Measurements from ENCODE around the gene RIT2. TPM values are rescaled to one million over a fixed set of nuclear protein-coding genes. Genes with fewer than 3 reads are reported as not detected.

RIT2 gene
- total and polyA plus RNA-seq, 2 of the 4 experiments (the other 2 are of a cell fraction), result not detected

- H4K20me1 ChIP-seq (ENCODE audit: insufficient read depth, low read length), result no peaks in the 10 kb centered on the region
- no TSS peak for BruUV-seq (replicated peaks)
- no peak overlapping the region for H3K56ac ChIP-seq (ENCODE audit: extremely low read depth, insufficient read depth, low read length)
- H3K4ac ChIP-seq (ENCODE audit: low read depth, low read length), result no peak overlapping the region
- no peak overlapping the region for H2AK9ac ChIP-seq (replicated peaks; ENCODE audit: low read depth, low read length, poor library complexity)
- no peak overlapping the region for H3K4me3 ChIP-seq (ENCODE audit: insufficient read depth, low read depth, low read length)
- no peak overlapping the region for H3K18ac ChIP-seq (ENCODE audit: low read depth, low read length)
- no peak overlapping the region for H2BK120ac ChIP-seq (ENCODE audit: low read depth, low read length)
- H2BK15ac ChIP-seq (ENCODE audit: low read depth, low read length), result no peak overlapping the region
- H3K79me1 ChIP-seq (ENCODE audit: low read depth in 1 of 2, low read length in 2 of 2), result no peaks in the 10 kb centered on the region
- H3K27me3 ChIP-seq (ENCODE audit: control insufficient read depth, insufficient read depth, low read length), result no peaks in the 10 kb centered on the region
- H3K9me3 ChIP-seq (ENCODE audit: control insufficient read depth, insufficient read depth, low read length), result peaks cover 4% of the 10 kb centered on the region
- in situ Hi-C loops (cut with MboI; ENCODE audit: low sequenced_read_pairs) (no loop called here), intact Hi-C loops (cut with micrococcal nuclease) (no loop called here), dilution Hi-C loops (cut with HindIII; ENCODE audit: low sequenced_read_pairs, unreplicated experiment) (no loop called here)
- WGBS, 2 experiments (ENCODE audit: extremely low coverage in 2 of 2, insufficient read length in 1 of 2), result no CpG with 5 or more reads among the region's 1 CpG
- ATAC-seq (ENCODE audit: low read depth) (no peak), DNase-seq (no peak)
- H3K4me2 ChIP-seq (ENCODE audit: low read depth, low read length), result no peak overlapping the region
- H3K4me1 ChIP-seq (ENCODE audit: control insufficient read depth, insufficient read depth, low read length), result no peaks in the 10 kb centered on the region
- no peak overlapping the region for H2BK5ac ChIP-seq (ENCODE audit: low read depth, low read length, poor library complexity, severe bottlenecking)
- H2AFZ ChIP-seq (replicated peaks; ENCODE audit: low read length, poor library complexity), result no peak overlapping the region
- POLR2A ChIA-PET (ENCODE audit: unreplicated experiment), result no interaction called here
- H2AK5ac ChIP-seq (ENCODE audit: low read depth, low read length), result no peak overlapping the region
- no peaks in the 10 kb centered on the region for H3K9me1 ChIP-seq (ENCODE audit: insufficient read depth, low read length)
- H3K27ac ChIP-seq (ENCODE audit: insufficient read depth, low read length), result no peak overlapping the region
- no peak overlapping the region for H3K23ac ChIP-seq (ENCODE audit: low read depth, low read length)
- no peak overlapping the region for H2BK20ac ChIP-seq (ENCODE audit: low read depth, low read length)
- H4K91ac ChIP-seq (ENCODE audit: insufficient read depth, low read depth, low read length), result no peak overlapping the region
- H3K9ac ChIP-seq (ENCODE audit: low read depth, low read length), result no peak overlapping the region
- TF ChIP-seq CHD1 (IDR thresholded peaks at IDR 0.05; ENCODE audit: low read depth, low read length) (no peak), MAFK (IDR thresholded peaks at IDR 0.05; ENCODE audit: low read depth, low read length) (no peak), CTCF (conservative IDR thresholded peaks at IDR 0.05; ENCODE audit: low read depth, low read length) (no peak), RCOR1 (IDR thresholded peaks at IDR 0.05; ENCODE audit: insufficient replicate concordance, low read length) (no peak), RAD21 (IDR thresholded peaks at IDR 0.05; ENCODE audit: low read length) (no peak), BHLHE40 (IDR thresholded peaks at IDR 0.05; ENCODE audit: low read depth, low read length) (no peak), FOS (IDR thresholded peaks at IDR 0.05; ENCODE audit: low read depth, low read length) (no peak)
- no peak overlapping the region for H4K5ac ChIP-seq (ENCODE audit: low read depth, low read length)
- H3K36me3 ChIP-seq (ENCODE audit: control insufficient read depth, insufficient read depth, low read length), result no peaks in the 10 kb centered on the region
- CTCF ChIA-PET, result no interaction called here
- H4K8ac ChIP-seq (ENCODE audit: low read depth in 2 of 2, low read length in 2 of 2), result no peak overlapping the region
- H3K14ac ChIP-seq (replicated peaks; ENCODE audit: low read depth, low read length), result no peak overlapping the region
Observed at GRCh38 chr18:42920621-42921020, 194.9 kb downstream of the RIT2 start.
